ENCODE results near the gene NBEAL2. TPM values are rescaled to one million over a fixed set of nuclear protein-coding genes. Genes with fewer than 3 reads are reported as not detected.
A peak's percentile ranks its signal among the peaks of the same experiment; 100 is the strongest.

Gene NBEAL2
- total and polyA plus RNA-seq, 2 of the 8 experiments (the other 6 are each of a cell fraction or from before 2014, with no cell fraction given), result 27.3 to 46.9 TPM

DNA sequence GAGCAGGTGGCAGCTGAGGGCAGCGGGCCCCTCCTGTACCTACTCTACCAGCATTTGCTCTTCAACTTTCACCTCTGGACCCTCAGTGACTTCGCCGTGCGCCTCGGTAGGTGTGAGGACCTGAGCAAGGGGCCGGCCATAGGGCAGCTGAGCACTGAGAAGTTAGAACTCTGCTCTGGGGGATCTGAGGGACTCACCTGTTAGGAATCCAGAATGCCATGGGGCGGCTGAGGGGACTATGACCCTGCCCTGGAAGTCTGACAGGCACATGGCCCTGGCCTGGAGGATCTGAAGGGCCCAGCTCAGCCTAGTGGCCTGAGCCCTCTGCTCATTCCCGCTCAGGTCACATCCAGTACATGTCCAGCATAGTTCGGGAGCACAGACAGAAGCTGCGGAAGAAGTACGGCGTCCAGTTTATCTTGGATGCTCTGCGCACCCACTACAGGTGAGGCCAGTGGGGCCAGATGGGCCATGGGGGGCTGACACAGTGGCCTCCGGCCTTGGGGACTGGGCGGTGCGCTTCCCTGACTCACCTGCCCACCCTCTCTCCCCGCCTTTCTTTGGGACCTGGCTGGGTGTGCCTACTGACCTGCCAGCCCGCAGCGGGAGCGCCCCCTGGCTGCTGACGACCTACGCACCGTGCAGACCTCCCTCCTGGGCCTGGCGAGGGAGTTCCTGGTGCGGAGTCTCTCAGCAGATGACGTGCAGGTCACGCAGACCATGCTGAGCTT lies 18.8 kb downstream of the NBEAL2 start (continued):
- TF ChIP-seq SIN3A (conservative IDR thresholded peaks at IDR 0.05 in 1 of 2, IDR thresholded peaks at IDR 0.05 in 1 of 2; ENCODE audit: low read depth in 1 of 2, low read length in 2 of 2) (peak in 1 of 2 experiments; percentile 62; a peak in 1 of 4 replicates), NANOG (IDR thresholded peaks at IDR 0.05; ENCODE audit: insufficient read depth, low read depth, low read length, poor library complexity, severe bottlenecking) (no peak), CHD2 (IDR thresholded peaks at IDR 0.05; ENCODE audit: low read length) (0 out of 2 replicates have a peak, but pooled peaks have one; percentile 16), CREB1 (IDR thresholded peaks at IDR 0.05) (peak; percentile 85)
